Upper lobe of left lung (tissue), 4 donors: ENCODE measurements around the gene C4orf54.

ENCODE experiments used
- CTCF ChIP-seq, 6 experiments: fragments of 450-650 bp in 4 of 6; fragments of 200-600 bp in 2 of 6; sonication (generic) in 2 of 6; IDR thresholded peaks; one replicate each; pipeline ENCODE4 v1.5.1; 2016 to 2019; ENCODE audit warnings: antibody characterized with exemption in 6 of 6
- POLR2A ChIP-seq, 4 donors: fragments of 450-650 bp; IDR thresholded peaks; one replicate each; pipeline ENCODE4 v1.5.1; 2016 to 2017; ENCODE audit warnings: antibody characterized with exemption in 4 of 4, mild to moderate bottlenecking in 2 of 4
- POLR2AphosphoS5 ChIP-seq, 2 donors: sonication (generic); formaldehyde crosslinking; IDR thresholded peaks; one replicate each; pipeline ENCODE4 v1.5.1; 2017; ENCODE audit warnings: antibody characterized with exemption in 2 of 2

- no peak for TF ChIP-seq POLR2AphosphoS5 (IDR thresholded peaks at IDR 0.05)
- TF ChIP-seq CTCF (IDR thresholded peaks at IDR 0.05): no peak
- no peak for TF ChIP-seq POLR2A (IDR thresholded peaks at IDR 0.05)
Measured at GRCh38 chr4:99690472-99690871, 32.8 kb upstream of the C4orf54 start.
